HCT116 (cell line): ENCODE results near the gene SFT2D2.

Experiments used
- CBX3 ChIP-seq: IDR thresholded peaks from 2 replicates; pipeline ENCODE4 v1.6.1; 2012; ENCODE audit warnings: low read depth
- CEBPB ChIP-seq: IDR thresholded peaks from 2 replicates; pipeline ENCODE4 v1.6.1; 2012; ENCODE audit warnings: low read depth
- ELF1 ChIP-seq: IDR thresholded peaks from 2 replicates; pipeline ENCODE4 v1.6.1; 2012; ENCODE audit warnings: low read depth, borderline replicate concordance
- EZH2 ChIP-seq: fragments of 200-600 bp; sonication (generic); IDR thresholded peaks from 2 replicates; pipeline ENCODE4 v1.6.1; 2017; ENCODE audit warnings: antibody characterized with exemption, mixed run types
- EZH2phosphoT487 ChIP-seq: fragments of 200-600 bp; IDR thresholded peaks from 2 replicates; pipeline ENCODE4 v1.6.1; 2018; ENCODE audit warnings: antibody characterized with exemption, borderline replicate concordance
- FOSL1 ChIP-seq: IDR thresholded peaks from 2 replicates; pipeline ENCODE4 v1.6.1; 2012; ENCODE audit warnings: low read depth
- JUND ChIP-seq: IDR thresholded peaks from 2 replicates; pipeline ENCODE4 v1.6.1; 2012
- POLR2AphosphoS5 ChIP-seq: IDR thresholded peaks from 2 replicates; pipeline ENCODE4 v1.6.1; 2011; ENCODE audit warnings: mild to moderate bottlenecking, low read depth, low read length, moderate library complexity
- YY1 ChIP-seq: IDR thresholded peaks from 2 replicates; pipeline ENCODE4 v1.6.1; 2011; ENCODE audit warnings: low read length, low read depth, moderate library complexity, mild to moderate bottlenecking; ENCODE audit not compliant: insufficient replicate concordance; ENCODE audit errors: extremely low read depth
- ZNF274 ChIP-seq: fragments of 200-500 bp; sonication (Bioruptor generic); IDR thresholded peaks from 2 replicates; pipeline ENCODE4 v1.6.1; 2014; ENCODE audit warnings: mild to moderate bottlenecking, low read depth, low read length, inconsistent platforms
- TF ChIP-seq, protein P1 (sequence below), 3 experiments: fragments of 200-600 bp in 1 of 3; sonication (generic) in 1 of 3; IDR thresholded peaks in 2 of 3; conservative IDR thresholded peaks in 1 of 3; 2 replicates each; pipeline ENCODE4 v1.5.1; 2012 to 2017; ENCODE audit warnings: low read depth in 2 of 3, low read length in 2 of 3, antibody characterized with exemption in 1 of 3, borderline replicate concordance in 1 of 3, control low read depth in 1 of 3, mild to moderate bottlenecking in 1 of 3, mixed read lengths in 1 of 3, mixed run types in 1 of 3, moderate library complexity in 1 of 3; ENCODE audit not compliant: insufficient read depth in 1 of 3
- TF ChIP-seq, protein P2 (sequence below): IDR thresholded peaks from 2 replicates; pipeline ENCODE4 v1.6.1; 2012
- TF ChIP-seq, protein P3 (sequence below): IDR thresholded peaks from 2 replicates; pipeline ENCODE4 v1.6.1; 2012

DNA sequence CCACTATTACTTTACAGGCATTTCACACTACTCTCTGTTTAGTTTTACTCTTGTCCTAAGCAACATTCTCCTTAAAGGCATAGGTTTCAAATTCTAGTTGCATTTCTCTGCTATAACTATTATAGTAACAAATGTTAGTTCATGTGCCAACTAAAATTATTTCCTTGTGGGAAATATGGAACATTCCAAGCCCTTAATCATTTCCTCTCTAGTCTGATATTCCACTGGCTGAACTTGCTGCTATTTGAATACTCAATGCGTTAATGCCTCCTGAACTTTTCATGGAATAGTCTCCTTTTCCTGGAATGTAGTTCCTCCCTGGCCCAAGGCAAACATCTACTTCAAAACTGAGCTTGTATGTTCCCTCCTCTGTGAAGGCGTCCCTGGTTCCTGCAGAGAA is 35.6 kb downstream of the SFT2D2 start:
- TF ChIP-seq ELF1 (no peak), CBX3 (no peak), ZNF274 (no peak), EZH2phosphoT487 (no peak), POLR2AphosphoS5 (no peak), FOSL1 (no peak), EZH2 (no peak), YY1 (no peak), CEBPB (no peak), JUND (no peak)
- TF ChIP-seq, protein P1, sequence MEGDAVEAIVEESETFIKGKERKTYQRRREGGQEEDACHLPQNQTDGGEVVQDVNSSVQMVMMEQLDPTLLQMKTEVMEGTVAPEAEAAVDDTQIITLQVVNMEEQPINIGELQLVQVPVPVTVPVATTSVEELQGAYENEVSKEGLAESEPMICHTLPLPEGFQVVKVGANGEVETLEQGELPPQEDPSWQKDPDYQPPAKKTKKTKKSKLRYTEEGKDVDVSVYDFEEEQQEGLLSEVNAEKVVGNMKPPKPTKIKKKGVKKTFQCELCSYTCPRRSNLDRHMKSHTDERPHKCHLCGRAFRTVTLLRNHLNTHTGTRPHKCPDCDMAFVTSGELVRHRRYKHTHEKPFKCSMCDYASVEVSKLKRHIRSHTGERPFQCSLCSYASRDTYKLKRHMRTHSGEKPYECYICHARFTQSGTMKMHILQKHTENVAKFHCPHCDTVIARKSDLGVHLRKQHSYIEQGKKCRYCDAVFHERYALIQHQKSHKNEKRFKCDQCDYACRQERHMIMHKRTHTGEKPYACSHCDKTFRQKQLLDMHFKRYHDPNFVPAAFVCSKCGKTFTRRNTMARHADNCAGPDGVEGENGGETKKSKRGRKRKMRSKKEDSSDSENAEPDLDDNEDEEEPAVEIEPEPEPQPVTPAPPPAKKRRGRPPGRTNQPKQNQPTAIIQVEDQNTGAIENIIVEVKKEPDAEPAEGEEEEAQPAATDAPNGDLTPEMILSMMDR (IDR thresholded peaks at IDR 0.05 in 2 of 3, conservative IDR thresholded peaks at IDR 0.05 in 1 of 3; ENCODE audit: borderline replicate concordance in 1 of 3, insufficient read depth in 1 of 3, low read depth in 2 of 3, low read length in 2 of 3) = no peak
- TF ChIP-seq, protein P2, sequence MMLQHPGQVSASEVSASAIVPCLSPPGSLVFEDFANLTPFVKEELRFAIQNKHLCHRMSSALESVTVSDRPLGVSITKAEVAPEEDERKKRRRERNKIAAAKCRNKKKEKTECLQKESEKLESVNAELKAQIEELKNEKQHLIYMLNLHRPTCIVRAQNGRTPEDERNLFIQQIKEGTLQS = no peak
- TF ChIP-seq, protein P3, sequence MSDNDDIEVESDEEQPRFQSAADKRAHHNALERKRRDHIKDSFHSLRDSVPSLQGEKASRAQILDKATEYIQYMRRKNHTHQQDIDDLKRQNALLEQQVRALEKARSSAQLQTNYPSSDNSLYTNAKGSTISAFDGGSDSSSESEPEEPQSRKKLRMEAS = no peak
